ENCODE data around the gene NBAS.

GRCh38 chr2:15325296-15325695 lies 235.8 kb downstream of the NBAS start:
- TF ChIP-seq EP300 (IDR thresholded peaks at IDR 0.05) (no peak), CTCF (IDR thresholded peaks at IDR 0.05) (no peak), POLR2A (IDR thresholded peaks at IDR 0.05) (no peak)

All from ovary (tissue), 3 donors.